GM10266 (cell line): ENCODE results near the gene PIP4K2B.

Experiments
- DNase-seq: peaks from one replicate; pipeline ENCODE4 v3.0.0; 2012; ENCODE audit errors: extremely low spot score
- TF ChIP-seq, protein P1 (sequence below): IDR thresholded peaks from 2 replicates; pipeline ENCODE4 v1.5.1; 2012; ENCODE audit warnings: mild to moderate bottlenecking, low read depth; ENCODE audit not compliant: control insufficient read depth, insufficient read depth; ENCODE audit errors: missing control alignments

The PIP4K2B gene

DNA sequence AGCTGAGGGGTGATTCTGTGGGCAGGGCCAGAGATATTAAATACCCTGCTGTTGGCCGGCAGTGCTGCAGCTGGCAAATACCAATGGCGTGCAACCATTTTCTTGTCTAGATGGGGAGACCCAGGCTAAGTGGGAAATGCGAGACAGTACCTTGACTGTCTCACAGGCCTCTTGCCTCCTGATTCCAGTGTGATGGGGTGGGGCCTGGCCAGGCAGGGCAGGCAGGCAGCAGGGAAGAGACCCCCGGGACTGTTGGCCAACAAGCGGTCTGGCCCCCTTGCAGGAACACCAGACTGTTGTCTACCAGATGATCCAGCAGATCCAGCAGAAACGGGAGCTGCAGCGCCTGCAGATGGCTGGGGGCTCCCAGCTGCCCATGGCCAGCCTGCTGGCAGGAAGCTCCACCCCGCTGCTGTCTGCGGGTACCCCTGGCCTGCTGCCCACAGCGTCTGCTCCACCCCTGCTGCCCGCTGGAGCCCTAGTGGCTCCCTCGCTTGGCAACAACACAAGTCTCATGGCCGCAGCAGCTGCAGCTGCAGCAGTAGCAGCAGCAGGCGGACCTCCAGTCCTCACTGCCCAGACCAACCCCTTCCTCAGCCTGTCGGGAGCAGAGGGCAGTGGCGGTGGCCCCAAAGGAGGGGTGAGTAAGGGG lies 74.9 kb downstream of the PIP4K2B start:
- no peak for DNase-seq

GRCh38 chr17:38721802-38722201 lies 77.6 kb downstream of the PIP4K2B start:
- DNase-seq: no peak
- TF ChIP-seq, protein P1, sequence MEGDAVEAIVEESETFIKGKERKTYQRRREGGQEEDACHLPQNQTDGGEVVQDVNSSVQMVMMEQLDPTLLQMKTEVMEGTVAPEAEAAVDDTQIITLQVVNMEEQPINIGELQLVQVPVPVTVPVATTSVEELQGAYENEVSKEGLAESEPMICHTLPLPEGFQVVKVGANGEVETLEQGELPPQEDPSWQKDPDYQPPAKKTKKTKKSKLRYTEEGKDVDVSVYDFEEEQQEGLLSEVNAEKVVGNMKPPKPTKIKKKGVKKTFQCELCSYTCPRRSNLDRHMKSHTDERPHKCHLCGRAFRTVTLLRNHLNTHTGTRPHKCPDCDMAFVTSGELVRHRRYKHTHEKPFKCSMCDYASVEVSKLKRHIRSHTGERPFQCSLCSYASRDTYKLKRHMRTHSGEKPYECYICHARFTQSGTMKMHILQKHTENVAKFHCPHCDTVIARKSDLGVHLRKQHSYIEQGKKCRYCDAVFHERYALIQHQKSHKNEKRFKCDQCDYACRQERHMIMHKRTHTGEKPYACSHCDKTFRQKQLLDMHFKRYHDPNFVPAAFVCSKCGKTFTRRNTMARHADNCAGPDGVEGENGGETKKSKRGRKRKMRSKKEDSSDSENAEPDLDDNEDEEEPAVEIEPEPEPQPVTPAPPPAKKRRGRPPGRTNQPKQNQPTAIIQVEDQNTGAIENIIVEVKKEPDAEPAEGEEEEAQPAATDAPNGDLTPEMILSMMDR: no peak

More for the DNA sequence above, 74.9 kb downstream of the PIP4K2B start:
- TF ChIP-seq, protein P1: no peak

GRCh38 chr17:38720941-38721340 lies 78.4 kb downstream of the PIP4K2B start:
- DNase-seq: no peak
- TF ChIP-seq, protein P1: no peak

DNA sequence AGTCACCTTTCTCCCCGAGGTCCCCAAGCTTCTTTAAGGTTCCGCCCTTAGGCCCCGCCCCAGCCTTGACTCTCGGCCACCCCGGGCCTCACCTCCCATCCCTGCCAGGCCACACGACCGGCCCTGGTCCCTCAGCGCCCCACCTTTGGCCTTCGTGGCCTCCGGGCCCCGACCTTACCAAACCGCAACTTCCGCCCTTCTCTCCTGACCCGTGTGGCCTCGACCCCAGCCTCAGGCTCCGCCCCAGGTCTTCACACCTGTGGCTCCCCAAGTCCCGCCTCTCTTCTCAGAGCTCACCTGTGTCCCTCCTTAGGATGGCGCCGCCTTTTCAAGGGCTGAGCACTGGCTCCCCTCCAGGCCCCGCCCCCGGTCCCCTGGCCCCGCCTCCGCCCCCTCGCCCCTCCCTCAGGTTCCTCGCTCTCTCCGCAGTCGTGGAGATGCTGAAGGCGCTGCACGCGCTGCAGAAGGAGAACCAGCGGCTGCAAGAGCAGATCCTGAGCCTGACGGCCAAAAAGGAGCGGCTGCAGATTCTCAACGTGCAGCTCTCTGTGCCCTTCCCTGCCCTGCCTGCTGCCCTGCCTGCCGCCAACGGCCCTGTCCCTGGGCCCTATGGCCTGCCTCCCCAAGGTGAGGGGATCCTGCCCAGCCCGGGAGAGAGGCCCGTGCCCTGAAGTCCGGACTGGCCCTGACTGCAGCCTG lies 79.3 kb downstream of the PIP4K2B start:
- TF ChIP-seq, protein P1: no peak
- no peak for DNase-seq

DNA sequence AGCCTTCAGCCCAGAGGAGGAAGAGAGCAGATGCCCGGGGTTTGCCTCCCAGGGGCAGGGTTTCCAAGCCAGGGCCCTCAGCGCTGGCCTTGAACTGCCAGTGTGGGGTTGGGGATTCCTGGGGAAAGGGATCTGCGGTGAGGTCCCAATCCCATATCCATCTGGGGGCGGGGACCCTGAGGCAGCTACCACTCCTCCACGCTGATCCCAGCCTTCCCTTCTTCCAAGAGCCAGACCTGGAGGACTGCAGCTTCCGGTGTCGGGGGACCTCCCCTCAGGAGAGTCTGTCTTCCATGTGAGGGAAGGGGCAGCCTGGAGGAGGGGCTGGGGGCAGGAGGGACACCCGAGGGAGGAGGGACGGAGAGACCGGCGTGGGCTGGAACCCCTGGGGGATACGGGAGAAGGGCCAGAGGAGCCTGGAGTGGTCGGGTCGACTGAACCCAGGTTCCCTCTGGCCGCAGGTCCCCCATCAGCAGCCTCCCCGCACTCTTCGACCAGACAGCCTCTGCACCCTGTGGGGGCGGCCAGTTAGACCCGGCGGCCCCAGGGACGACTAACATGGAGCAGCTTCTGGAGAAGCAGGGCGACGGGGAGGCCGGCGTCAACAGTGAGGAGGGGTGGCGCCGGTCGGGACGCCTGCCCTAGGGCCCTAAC lies 79.9 kb downstream of the PIP4K2B start:
- TF ChIP-seq, protein P1: no peak
- DNase-seq: no peak

DNA sequence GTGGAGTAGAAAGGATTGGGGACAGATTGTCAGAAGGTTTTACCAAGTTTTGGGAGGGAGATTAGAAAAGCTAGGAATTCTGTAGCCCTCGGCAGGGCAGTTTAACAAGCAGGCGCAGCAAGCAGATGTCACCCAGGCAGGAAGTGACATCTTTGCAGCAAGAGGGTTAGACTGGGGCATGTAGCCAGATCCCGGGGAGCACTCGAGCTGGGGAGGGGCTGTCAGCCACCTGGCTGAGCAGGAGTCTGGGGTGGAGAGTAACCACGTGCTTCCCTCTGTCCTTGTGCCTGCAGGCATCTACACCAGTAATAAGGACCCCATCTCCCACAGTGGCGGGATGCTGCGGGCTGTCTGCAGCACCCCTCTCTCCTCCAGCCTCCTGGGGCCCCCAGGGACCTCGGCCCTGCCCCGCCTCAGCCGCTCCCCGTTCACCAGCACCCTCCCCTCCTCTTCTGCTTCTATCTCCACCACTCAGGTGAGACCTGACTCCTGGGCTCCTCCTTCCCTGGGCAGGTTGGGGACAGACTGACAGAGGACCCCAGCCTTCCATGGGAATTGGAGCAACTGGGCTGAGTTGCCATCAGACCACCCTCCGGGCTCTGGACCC lies 82.1 kb downstream of the PIP4K2B start:
- TF ChIP-seq, protein P1: no peak
- DNase-seq: no peak

DNA sequence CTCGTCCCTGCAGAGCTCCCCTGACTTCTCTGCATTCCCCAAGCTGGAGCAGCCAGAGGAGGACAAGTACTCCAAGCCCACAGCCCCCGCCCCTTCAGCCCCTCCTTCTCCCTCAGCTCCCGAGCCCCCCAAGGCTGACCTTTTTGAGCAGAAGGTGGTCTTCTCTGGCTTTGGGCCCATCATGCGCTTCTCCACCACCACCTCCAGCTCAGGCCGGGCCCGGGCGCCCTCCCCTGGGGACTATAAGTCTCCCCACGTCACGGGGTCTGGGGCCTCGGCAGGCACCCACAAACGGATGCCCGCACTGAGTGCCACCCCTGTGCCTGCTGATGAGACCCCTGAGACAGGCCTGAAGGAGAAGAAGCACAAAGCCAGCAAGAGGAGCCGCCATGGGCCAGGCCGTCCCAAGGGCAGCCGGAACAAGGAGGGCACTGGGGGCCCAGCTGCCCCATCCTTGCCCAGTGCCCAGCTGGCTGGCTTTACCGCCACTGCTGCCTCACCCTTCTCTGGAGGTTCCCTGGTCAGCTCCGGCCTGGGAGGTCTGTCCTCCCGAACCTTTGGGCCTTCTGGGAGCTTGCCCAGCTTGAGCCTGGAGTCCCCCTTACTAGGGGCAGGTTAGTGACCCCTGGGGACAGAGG lies 82.9 kb downstream of the PIP4K2B start:
- no peak for DNase-seq
- TF ChIP-seq, protein P1: no peak
